Smooth muscle cell of the brain vasculature (primary cell): ENCODE data around the gene SPAG4.

Source experiments
- DNase-seq: peaks from one replicate; pipeline ENCODE4 v3.0.0-alpha.2; 2012; ENCODE audit warnings: low read depth, low spot score

The SPAG4 gene, protein sequence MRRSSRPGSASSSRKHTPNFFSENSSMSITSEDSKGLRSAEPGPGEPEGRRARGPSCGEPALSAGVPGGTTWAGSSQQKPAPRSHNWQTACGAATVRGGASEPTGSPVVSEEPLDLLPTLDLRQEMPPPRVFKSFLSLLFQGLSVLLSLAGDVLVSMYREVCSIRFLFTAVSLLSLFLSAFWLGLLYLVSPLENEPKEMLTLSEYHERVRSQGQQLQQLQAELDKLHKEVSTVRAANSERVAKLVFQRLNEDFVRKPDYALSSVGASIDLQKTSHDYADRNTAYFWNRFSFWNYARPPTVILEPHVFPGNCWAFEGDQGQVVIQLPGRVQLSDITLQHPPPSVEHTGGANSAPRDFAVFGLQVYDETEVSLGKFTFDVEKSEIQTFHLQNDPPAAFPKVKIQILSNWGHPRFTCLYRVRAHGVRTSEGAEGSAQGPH

DNA sequence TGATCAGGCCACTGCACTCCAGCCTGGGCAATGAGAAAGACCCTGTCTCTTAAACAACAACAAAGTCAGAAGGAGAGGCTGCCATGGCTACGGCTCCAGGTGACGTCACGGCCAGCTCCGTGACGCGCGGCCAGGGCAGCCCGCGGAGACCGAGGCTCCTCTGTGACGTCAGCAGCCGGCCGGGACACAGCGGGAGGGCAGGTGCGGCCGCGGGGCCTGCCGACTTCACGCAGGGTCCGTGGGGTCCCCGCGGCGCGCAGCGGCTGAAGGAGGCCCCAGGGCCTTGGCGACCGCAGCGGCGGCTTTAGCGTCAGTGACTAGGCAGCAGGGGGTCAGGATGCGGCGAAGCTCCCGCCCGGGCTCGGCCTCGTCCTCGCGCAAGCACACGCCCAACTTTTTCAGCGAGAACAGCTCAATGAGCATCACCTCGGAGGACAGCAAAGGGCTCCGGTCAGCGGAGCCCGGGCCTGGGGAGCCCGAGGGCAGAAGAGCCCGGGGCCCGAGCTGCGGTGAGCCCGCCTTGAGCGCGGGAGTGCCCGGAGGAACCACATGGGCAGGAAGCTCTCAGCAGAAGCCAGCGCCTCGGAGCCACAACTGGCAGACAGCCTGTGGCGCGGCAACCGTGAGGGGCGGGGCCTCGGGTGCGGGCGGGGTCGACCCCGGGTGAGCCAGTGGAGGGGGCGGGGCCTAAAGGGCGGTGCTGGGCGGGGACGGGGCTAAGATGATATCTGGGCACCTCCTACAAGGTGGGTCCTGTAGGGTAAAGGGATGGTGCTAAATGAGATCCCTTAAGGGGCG lies at the start of gene SPAG4:
TSS of gene SPAG4 (plus strand) at position 163 of the 798 bp plus-strand sequence. CDS start at position 338, 175 bp downstream.
- DNase-seq = no peak

DNA sequence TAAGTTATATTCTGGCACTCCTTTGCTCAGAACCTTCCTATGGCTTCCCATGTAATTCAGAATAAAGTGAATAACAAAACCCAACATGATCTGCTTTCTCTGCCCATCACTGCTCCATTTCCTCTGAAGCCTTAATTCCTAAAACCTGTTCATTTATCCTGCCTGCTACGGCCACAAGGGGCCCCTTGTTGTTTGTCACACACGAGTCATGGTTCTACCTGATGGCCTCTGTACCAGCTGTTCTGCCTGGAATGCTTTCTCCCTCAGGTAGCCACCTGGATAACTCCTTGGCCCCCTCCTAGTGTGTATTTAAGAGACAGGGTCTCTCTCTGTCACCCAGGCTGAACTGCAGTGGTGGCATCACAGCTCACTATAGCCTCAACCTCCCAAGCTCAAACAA lies 47.0 kb upstream of the SPAG4 start:
- no peak for DNase-seq

GRCh38 chr20:35571555-35571954 lies 44.1 kb upstream of the SPAG4 start:
- no peak for DNase-seq

DNA sequence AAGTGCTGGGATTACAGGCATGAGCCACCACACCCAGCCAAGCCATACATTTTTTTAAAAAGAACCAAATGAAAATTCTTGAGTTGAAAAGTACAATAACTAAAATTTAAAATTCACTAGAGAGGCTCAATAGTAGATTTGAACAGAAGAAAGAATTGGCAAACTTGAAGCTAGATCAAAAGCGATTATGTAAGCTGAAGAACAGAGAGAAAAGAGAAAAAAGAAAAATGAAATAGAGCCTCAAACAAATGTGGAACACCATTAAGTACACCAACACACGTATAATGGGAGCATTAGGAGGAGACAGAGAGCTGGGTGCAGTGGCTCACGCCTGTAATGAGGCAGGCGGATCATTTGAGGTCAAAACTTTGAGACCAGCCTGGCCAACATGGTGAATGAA lies 42.8 kb upstream of the SPAG4 start:
- no peak for DNase-seq

DNA sequence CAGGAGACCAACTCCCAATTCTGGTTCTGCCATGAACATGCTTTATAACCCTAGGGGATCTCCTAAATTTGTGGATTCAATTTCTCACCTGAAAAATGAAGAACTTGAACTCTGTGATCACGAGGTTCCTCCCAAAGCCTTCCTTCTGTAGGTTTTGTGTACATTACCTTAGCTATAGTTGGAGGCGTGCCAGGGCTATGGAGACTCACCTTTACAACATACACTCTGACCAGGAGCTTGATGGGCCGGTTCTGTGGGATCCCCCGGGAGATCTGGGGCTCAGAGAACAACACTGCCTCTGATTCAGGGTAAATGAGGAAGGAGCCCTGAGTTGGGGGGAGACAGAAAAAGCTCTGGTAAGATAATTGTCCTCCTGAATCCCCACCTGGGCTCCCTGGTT lies 39.7 kb upstream of the SPAG4 start:
- DNase-seq = no peak

DNA sequence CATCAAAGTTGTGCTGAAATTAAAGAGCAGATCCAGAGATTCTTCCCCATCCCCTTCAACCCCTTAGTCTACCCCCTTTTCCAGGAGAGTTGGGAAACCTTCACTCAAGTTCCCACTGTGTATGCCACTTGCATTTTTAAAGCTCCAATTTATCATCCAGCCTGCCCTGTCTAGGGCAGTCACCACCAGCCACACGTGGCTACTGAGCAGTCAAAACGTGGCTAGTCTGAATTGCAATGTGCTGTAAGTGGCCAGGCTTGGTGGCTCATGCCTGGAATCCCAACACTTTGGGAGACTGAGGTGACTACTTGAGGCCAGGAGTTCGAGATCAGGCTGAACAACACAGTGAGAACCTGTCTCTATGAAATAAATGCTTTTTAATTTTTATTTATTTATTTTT lies 38.8 kb upstream of the SPAG4 start:
- no peak for DNase-seq

DNA sequence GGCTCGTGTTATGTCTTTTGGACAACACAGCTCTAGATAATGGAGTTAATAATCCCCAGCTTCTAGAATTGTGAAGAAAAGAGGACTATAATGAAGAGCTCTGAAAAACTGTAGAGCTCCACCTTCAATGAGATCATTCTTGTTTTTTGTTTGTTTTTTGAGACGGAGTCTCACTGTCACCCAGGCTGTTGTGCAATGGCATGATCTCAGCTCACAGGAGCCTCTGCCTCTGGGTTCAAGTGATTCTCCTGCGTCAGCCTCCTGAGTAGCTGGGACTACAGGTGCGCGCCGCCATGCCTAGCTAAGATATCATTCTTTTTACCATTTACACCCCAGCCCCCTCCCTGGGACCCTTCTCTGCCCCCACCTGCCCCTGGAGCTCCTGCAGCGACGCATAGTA lies 37.2 kb upstream of the SPAG4 start:
- DNase-seq = no peak

GRCh38 chr20:35579196-35579595 lies 36.4 kb upstream of the SPAG4 start:
- no peak for DNase-seq

- no peak for DNase-seq
Measured at GRCh38 chr20:35582131-35582530, 33.5 kb upstream of the SPAG4 start.

- no peak for DNase-seq
Measured at GRCh38 chr20:35582741-35583404, 32.8 kb upstream of the SPAG4 start.

- DNase-seq = no peak
Measured at GRCh38 chr20:35583636-35584560, 31.7 kb upstream of the SPAG4 start.

DNA sequence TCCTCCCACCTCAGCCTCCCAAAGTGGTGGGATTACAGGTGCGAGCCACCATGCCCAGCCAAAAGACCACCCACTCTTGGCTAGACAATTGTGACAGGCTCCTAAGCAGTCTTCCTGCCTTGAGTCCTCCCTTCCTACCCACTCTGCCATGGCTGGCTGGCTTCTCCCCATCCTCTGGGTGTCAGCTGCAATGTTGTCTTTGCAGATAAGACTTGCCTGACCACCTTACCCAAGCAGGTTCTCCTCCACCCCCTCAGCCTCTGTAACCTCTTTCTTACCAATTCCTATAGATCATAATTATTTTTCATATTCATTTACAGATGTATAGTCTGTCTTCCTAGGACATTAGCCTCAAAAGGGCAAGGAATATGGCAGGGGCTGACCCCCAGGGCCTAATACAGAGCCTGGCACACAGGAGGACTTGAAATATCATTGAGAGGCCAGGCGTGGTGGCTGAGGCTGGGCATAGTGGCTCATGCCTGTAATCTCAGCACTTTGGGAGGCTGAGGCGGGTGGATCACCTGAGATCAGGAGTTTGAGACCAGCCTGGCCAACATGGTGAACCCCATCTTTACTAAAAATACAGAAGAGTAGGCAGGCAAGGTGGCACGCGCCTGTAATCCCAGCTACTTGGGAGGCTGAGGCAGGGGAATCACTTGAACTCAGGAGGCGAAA lies 28.7 kb upstream of the SPAG4 start:
- no peak for DNase-seq

GRCh38 chr20:35587436-35587835 lies 28.2 kb upstream of the SPAG4 start:
- no peak for DNase-seq

GRCh38 chr20:35588397-35588796 lies 27.2 kb upstream of the SPAG4 start:
- DNase-seq = no peak

- DNase-seq = no peak
Measured at GRCh38 chr20:35592339-35592974, 23.2 kb upstream of the SPAG4 start.

DNA sequence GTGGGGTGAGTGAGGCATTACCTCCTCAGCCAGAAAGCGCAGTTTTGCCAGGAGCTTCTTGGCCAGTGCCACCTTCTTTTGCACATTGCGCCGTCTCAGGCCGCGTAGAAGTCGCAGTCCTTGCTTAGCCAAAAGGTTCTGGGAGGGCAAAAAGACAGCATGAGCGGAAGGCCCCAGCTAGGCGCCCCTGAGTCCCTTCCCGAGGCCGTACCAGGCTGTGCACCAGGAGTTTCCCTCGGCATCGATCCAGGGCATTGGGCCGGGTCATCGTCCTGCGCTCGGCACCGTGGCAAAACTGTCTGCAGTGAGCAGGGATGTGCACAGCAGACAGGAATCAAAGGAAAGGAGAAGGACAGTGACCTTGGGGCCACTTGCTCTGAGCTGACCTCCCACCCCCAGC lies 20.2 kb upstream of the SPAG4 start:
- DNase-seq = no peak

DNA sequence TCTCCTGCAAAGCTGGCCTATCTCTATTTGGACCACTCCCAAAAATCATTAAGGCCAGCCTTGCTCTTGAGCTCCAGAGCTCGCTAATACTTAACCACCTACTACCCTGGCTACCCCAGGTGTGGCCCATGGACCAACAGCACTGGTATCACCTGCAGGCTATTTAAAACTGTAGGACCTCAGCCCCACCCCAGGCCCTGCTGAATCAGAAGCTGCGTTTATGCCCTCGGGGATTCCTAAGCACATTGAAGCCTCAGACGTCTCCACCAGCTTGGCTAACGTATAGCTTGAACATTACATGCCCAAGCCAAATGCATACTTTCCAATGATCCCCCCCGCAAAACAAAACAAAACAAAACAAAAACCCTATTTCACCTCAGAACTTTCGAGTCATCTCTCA lies 19.7 kb upstream of the SPAG4 start:
- DNase-seq = no peak

DNA sequence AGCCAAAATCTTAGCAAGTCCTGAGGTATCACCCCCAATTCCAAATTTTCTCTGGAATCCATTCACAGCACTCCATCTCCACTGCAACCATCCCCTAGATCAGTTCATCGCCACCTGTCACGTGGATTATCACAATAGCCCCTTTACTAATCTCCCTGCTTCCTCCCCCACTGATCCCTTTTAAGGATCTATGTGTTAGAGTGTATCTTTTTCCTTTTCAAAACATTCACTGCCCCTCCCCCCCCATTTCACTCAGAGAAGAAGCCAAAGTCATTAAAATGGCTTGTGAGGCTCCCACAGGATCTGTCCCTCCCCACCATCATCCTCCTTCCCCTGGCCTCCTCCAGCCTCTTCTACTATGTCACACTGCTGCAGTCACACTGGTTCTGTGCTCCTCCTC lies 18.4 kb upstream of the SPAG4 start:
- DNase-seq = no peak

DNA sequence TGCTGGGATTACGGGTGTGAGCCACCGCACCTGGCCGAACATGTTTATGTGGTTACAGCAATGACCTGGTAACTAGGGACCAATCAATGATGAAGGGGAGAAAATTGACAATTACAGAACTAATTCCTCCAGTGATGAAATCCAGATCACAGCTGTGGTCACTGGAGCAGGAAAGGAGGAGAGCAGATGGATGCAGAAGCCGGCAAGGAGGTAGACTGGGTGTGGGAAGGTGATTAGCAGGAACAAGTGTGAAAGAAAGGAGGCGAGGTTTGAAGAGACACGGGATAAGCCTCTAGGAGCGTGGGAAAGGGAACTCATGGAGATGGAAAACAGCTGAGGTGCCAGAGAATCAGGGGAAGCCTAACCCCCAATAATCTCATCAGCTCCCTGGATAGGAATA lies 17.2 kb upstream of the SPAG4 start:
- no peak for DNase-seq
